ENCODE data around the gene GATAD2A.
A peak's percentile ranks its signal among the peaks of the same experiment; 100 is the strongest.

GATAD2A gene

GRCh38 chr19:19550485-19550929 is 145.0 kb downstream of the GATAD2A start:
- H3K4me3 ChIP-seq (ENCODE audit: low read depth, low read length), result no peak overlapping the region
- no peak for TF ChIP-seq CTCF (IDR thresholded peaks at IDR 0.05; ENCODE audit: low read depth, low read length)

- no peak overlapping the region for H3K4me3 ChIP-seq (ENCODE audit: low read depth, low read length)
- TF ChIP-seq CTCF (IDR thresholded peaks at IDR 0.05; ENCODE audit: low read depth, low read length), result no peak
These were observed 145.7 kb downstream of the GATAD2A start for GRCh38 chr19:19550972-19551852.

GRCh38 chr19:19551853-19552192 is 146.3 kb downstream of the GATAD2A start:
- no peak for TF ChIP-seq CTCF (IDR thresholded peaks at IDR 0.05; ENCODE audit: low read depth, low read length)
- H3K4me3 ChIP-seq (ENCODE audit: low read depth, low read length), result no peak overlapping the region

- no peak overlapping the region for H3K4me3 ChIP-seq (ENCODE audit: low read depth, low read length)
- TF ChIP-seq CTCF (IDR thresholded peaks at IDR 0.05; ENCODE audit: low read depth, low read length), result peak; percentile 85
These were observed 147.3 kb downstream of the GATAD2A start for GRCh38 chr19:19552798-19553197.

- no peak overlapping the region for H3K4me3 ChIP-seq (ENCODE audit: low read depth, low read length)
- TF ChIP-seq CTCF (IDR thresholded peaks at IDR 0.05; ENCODE audit: low read depth, low read length), result no peak
These were observed 148.2 kb downstream of the GATAD2A start for GRCh38 chr19:19553670-19554069.

GRCh38 chr19:19554074-19555023 is 148.9 kb downstream of the GATAD2A start:
- TF ChIP-seq CTCF (IDR thresholded peaks at IDR 0.05; ENCODE audit: low read depth, low read length), result peak; percentile 59
- no peak overlapping the region for H3K4me3 ChIP-seq (ENCODE audit: low read depth, low read length)
